Endothelial cell of hepatic sinusoid (primary cell): ENCODE results near the gene LRRTM4.

Experiments
- in situ Hi-C: cut with HindIII; loops from 2 replicates; pipeline ENCODE4 v1.10.0; 2017; ENCODE audit warnings: low sequenced_read_pairs

The LRRTM4 gene

DNA sequence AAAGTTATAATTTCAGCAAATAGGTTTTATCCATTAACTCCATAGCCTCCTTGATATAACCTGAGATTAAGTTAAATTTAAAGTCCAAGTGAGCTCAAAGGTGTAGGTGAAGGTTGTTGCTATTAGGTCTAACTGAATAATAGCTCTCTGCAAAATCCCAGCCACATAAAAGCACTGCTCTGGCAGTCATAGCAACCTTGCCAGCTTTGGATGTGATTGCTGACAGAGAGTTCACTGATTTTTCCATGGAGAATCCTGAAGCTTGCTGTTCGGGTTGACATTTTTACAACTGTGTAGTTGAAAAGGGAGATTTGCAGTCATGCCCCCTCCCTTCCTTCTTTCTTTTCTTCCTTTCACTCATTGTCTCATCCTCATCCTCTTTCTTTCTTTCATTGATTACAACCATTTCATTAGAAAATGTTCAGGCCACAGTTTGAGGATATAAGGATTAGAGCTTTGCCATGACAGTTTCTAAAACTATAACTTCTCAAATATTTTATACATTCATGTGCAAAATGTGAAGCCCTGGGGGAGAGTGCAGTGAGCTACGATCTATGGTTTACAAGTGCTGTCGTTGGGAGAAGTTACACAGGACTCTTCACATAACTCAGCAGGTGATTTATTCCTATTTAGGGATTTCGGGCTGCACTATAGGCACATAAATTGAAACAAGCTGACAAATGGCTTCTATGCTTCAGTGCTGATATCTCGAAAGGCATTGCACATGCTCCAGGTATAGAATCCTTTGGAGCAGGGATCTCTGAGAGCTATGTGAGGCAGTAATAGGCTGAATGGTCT lies 193.8 kb downstream of the LRRTM4 start:
- in situ Hi-C loops, result loop anchor here (5.0 kb wide), 1 partner anchor 104 kb away; no protein-coding TSS in a partner anchor

DNA sequence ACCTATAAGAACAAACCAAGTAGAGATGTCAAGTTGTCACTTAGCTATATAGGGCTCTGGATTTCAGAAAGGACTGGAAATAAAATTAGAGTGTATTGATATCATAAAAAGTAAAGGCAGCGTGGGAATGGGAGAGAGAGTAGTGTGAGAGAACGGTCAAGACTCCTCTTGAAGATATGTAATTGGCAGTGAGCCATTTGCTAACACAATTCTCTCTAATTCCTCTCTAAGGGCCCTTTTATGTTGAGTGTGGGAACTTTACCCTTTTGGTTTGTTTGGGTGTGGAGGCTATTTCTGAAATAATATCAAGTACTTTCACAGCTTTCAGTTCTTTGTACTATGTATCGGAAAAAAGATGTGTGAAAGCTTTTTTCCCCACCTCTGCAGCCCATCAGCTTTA lies 196.8 kb downstream of the LRRTM4 start:
- in situ Hi-C loops, result loop anchor here (5.0 kb wide), 1 partner anchor 107 kb away; no protein-coding TSS in a partner anchor

DNA sequence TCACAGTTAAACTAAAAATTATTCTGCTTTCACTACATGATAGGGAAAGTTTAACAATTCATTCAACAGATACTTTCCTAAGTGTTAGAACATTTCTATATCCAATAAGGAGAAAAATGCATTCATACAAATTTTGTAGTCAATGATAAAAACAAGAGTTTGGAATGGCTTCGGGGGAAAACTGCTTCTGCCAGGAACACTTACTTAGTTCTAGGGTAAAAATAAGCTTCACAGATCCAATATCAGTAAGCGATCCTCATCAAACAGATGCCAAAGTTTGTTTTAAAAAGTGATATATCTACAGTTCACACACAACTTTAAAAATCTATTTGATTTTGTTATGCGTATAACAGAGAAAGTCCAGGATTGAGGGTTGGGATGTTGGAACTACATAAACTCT lies 199.7 kb downstream of the LRRTM4 start:
- in situ Hi-C loops, result no loop called here

DNA sequence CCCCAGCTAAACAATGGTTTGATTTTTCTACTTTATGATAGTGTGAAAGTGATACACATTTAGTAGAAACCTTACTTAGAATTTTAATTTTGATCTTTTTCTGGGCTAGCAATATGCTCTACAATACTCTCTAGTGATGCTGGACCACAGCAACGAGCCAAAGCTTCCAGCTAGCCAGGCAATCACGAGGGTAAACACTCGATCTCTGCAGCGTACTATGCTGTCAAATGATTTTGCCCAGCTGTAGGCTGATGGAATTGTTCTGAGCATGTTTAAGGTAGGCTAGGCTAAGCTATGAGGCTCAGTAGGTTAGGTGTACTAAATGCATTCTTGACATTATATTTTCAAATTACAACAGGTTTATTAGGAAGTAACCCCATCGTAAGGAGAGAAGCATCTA lies 207.5 kb downstream of the LRRTM4 start:
- in situ Hi-C loops, result no loop called here

DNA sequence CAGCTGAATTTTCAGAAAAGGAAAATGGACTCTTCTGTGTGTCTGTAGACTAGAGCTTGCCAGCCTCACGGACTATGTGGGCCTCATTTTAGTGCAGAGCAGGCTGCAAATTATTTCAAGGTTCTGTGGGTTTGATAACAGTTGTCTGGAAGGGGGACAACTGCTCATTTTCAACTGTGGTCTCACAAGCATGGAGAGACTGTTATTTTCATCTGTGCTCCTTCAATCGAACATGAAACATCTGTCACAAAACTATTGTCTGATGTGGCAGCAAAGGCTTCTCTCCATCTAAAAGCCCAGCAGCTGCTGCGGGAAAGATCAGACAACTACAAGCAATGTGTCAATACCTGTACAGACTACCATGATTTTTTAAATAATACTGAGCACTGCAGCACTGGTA lies 211.8 kb downstream of the LRRTM4 start:
- in situ Hi-C loops, result no loop called here

DNA sequence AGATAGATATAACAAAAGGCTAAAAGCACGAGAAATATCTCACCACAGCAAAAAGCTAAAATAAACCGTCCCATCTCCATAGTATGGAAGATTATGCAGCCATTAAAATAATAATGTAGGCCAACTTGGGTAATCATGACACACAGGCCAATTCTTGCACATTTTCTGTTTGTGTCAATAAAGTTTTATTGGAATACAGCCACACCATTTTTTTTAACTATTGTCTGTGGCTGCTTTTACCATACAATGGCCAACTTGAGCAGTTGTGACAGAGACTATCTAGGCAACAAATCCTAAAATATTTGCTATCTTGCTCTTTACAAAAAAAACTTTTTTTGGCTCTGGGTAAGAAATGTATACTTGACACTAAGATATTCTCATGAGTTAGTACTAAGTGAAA lies 212.5 kb downstream of the LRRTM4 start:
- in situ Hi-C loops, result no loop called here

DNA sequence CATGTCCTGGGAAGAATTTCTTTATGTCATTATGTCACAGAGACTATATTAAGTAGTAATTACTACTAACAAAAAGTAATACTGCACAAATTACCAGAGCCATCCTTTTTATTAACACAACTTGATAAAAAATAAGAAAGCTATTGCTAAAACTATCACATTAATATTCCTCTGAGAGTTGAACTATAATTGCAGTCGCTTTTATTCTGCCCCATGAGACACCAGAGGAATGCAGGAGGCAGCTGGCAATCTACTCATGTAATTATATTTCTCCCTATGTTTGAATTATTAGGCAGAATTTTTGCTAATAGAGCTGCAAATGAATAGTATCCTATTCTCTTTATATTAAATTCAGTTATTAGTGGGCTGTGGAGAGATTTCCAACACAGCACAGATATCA lies 220.7 kb downstream of the LRRTM4 start:
- in situ Hi-C loops, result no loop called here

DNA sequence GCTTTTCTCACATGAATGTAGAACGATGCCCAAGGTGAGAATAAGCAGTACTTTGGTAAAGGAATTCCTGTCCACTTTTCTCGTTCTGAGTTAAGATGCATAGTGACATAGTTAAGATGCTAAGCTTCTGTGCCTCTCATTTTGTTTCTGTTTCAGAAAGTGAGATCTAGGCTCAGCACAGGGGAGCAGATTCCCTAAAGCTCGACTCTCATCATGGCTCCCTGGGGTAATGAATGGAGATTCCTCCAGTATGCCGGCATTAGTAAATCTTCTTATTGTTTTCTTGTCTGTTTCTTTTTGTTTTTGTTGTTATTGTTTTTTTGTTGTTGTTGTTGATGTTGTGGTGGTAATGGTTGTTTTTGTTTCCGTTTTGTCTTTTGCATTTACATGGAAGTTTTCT lies 225.4 kb downstream of the LRRTM4 start:
- in situ Hi-C loops, result no loop called here

DNA sequence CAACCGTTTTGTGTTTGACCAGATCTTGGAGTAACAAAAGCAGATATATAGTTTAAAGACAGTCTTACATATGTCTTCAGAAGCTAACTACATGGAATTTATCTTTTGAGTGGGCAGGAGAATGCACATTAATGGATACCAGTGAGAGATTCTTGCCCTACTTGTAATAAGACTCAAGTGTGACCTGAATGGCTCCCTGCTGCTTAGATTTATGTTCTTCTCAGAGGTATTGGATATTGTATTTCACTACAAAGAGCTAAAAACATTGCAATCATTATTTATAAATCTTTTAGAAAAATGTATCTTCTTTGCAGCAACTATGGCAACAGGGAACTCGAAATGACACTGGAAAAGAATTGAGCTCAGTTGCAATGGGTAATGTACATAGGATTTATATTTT lies 227.7 kb downstream of the LRRTM4 start:
- in situ Hi-C loops, result no loop called here

DNA sequence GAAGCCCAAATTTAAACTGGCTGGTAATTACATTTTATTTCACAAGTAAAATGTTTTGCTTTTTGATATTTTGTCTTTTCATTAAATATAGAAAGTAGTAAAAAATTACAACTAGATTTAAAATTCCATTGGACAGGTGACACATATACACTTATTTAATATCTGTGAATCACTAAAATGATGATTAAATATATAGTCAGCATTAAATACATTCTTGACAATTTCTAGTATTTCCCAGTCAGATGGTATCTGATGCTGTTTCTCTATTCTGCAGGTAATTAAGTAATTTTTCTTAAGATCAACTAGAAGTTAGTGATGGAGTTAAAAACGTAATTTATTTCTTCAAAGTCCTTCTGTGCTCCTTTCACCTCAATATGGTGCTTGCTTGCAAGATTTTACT lies 237.8 kb downstream of the LRRTM4 start:
- in situ Hi-C loops, result no loop called here

DNA sequence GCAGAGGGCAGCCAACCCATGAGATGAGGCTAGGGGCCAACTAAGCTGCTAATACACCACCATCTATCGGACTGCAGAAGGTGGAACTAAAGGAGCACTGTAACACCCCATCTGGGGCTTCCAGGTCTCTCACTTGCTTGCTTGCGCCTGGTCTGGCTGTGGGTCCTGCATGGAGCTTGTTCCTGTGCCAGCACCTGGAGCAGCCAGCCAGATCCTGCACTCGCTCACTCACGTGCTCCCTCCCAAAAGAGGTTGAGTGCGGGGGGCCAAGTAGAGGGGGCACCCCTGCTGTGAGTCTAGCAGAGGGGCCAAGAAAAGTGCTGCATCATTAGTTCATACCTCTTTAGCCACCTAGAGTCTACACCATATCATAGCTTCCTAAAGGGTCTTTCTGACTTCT lies 250.9 kb downstream of the LRRTM4 start:
- in situ Hi-C loops, result no loop called here

DNA sequence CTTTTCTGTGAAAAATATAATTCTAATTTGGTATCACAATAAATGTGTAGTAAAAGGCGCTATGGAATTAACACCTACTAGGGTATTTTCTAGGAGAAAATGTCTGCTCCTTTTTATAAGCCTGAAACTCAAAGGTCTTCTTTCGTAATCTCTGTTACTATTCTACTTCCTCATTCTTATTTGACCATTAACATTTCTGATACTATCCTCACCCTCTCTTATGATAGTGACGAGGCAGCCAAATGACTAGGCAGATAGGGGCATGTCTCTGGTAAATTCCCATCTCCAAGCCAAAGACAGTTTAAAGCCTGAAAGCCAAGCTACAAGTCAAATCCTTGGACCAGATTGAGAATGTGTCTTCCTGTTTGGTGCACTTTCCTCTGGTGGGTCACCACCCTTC lies 251.7 kb downstream of the LRRTM4 start:
- in situ Hi-C loops, result no loop called here

DNA sequence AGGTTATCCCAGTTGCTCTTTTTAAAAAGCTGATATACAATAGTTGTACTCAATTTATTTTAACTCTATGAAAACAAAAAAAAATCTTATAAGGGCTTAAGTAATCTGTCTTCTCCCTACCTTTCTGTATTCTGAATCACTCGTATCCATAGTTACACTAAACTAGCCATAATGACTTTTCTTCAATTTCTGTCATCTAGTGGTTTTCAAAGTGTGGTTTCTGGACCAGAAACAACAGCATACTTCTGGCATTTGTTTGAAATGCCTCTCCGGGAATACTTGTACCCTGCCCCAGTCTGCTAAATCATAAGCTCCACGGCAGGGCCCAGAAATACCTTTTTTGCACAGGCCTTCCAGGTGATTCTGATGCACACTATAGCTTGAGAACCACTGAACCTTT lies 253.6 kb downstream of the LRRTM4 start:
- in situ Hi-C loops, result no loop called here

DNA sequence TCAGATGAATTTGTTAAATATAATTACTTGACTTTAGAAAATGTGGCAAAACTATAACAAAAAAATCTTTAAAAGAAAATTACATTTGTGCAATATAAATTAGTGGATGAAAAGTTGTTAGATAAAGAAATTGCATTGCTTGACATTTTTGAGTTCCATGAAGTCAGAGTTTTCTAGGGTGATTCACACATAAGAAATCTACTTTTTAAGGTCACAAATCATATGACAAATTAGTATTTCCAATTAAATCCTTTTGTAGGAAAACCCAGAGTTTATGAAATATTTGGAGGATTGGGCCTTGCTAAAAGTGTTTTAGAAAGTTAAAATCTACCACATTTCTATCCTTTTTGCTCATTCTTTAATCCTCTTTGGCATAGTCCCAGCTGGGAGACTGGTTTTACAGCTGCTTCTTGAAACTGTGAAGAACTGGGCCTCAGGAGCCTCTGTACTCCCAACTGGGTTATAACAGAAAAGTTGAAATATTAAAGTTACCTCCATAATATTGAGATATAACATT lies 289.2 kb downstream of the LRRTM4 start:
- in situ Hi-C loops, result no loop called here

DNA sequence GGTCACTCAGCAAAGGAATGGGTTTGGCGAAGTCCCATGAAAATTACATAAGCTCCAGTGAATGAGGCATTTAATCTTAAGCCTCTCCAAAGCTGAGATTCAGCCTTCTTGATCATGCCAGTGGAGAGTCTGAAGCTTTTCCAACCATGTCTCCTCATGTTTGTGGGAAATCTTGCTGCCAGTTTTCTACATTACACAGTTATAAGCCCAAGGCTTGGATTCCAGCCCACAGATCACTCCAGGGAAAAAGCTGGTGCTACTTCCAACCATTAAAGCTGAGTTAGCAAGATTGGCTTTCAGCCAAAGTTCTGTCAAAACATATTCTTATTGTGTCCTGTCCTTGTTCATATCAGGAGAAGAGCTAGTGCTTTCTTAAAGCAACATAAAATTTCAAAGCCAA lies 293.8 kb downstream of the LRRTM4 start:
- in situ Hi-C loops, result no loop called here

DNA sequence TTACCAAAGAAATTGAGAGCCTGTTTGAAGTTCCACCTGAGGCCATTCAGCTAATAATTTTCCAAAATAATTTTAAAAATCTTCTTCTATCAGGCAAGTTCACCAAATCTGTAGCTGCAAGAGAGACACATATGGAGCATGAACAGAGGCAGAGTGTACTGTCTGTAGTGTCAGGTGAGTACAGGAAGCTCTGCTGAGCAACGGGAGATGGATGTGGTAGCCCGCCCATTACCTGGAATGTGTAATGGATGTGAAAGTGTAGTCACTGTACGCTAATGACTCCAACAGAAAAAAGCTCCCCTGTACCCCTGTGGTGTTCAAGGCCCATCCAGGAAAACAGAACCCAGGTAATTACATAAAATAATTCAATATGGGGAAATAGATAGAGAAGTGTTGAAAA lies 311.5 kb downstream of the LRRTM4 start:
- in situ Hi-C loops, result no loop called here

DNA sequence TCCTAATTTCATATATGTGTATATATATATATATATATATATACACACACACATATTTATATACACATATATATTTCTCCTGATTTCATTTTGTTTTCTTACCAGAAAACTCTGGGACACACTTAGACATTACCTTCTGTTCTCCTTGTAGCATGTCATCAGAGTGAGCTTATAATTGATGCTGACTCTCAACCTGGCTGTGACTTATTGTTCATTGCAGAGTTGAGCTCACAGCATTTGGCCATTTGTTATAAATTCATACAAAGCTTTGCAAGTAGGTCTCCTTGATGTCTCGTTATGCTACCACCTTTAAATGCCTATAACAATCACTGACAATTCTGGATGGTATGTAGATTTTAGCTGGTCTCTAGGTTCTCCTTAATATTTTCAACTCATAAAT lies 314.8 kb downstream of the LRRTM4 start:
- in situ Hi-C loops, result no loop called here

DNA sequence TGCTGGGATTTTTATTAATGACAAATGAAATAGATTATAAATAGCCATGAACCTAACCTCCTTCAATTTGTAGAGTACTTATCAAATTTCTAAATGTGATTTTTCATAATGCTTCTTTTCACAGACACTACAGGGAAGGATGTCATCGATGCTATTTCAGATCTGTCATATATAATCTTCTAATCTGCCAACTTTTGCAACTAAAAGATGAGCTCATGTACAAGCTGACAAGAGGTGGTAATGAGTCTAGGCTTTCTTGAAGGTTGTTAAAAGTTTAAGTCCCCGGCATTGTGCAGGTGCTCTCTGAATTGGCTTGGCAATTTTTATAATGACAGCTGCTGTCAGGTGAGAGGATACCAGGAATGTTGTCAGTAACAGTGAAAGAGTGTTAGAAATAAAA lies 320.4 kb downstream of the LRRTM4 start:
- in situ Hi-C loops, result no loop called here

DNA sequence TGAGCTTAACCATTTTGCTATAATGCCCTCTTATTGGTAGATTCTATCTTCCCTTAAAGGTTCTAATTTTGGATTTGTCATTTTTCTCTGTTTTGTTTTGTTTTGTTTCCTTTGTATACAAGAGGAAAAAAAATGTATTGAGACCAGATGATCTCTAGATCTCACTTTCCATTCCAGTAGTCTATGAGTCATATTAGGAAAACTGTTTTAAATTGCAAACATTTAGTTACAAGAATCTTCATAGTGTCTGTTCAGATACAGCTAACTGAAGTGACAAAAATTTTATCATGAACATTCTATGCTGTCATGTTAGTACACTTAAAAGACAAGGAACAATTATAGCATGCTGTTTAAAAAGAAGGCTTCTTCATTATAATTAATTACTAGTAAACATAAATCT lies 322.8 kb downstream of the LRRTM4 start:
- in situ Hi-C loops, result no loop called here

DNA sequence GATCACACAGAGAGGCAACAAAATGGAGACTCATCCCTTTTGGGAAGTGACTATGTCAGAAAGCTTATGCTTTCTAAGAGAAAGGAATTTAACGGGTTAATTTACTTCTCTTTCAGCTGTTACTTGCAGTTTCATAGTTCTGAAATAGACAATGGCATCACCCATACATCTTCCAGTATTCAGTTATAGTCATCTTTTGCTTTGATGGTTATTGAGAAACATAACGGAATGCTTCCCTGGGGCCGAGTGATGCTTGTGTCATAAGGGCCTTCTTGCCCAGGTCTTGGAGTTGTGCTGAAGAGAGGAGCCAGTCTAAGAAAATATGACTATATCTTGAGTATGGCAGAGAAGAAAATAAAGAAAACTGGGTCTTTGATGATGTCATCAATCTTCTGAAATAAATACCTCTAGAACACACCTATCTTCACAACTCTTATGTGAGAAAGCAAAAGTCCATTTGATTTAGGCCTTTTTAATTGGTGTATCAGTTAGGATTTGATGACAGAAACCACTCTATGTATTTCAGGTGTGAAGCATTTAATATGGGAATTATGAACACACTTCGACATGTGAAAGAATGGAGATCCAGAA lies 328.2 kb downstream of the LRRTM4 start:
- in situ Hi-C loops, result no loop called here

DNA sequence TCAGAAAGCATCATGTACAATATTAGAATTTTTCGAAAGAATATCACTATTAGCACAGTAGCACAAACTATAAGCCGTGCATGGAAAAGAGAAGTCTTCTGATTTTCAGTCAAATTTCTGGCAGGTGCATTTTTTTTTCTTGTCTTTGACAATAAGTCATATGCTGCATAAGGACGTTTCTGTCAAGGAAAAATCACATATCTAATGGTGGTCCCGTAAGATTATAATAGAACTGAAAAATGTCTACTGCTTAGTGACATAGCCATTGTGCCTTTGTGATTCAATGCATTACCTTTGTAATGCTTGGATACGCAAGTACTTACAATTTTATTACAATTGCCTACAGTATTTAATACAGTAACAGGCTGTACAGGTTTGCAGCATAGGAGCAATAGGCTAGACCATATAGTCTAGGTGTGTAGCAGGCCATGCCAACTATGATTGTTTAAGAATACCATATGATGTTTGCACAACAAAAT lies 329.3 kb downstream of the LRRTM4 start:
- in situ Hi-C loops, result no loop called here

DNA sequence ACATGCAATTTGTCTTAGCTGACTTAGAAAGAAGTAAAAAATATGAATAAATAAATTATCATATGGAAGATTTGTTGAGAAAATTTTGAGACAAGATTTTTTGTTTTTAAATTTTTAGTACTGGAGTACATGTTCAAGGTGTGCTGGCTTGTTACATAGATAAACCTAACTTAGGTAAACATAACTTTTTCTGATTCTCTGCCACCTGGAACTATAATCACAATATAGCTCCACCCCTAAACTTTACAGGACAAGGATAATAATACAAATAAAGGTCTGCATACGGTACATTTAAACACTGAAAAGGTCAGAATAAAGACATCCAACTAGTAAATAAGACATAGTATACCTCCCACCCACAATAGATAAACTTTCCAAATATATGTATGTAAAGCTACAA lies 330.5 kb downstream of the LRRTM4 start:
- in situ Hi-C loops, result no loop called here
